DND-41 (cell line): Measurements from ENCODE around the gene EXO1.

Experiments used
- ATAC-seq: fragments of 200-7000 bp; cut with Tn5 transposase; 3 replicates; pipeline ENCODE4 v1.9.1; 2021; ENCODE audit warnings: low read depth; ENCODE audit not compliant: insufficient read depth
- DNase-seq: peaks from one replicate; pipeline ENCODE4 v3.0.0-alpha.2; 2020
- H2AFZ ChIP-seq: 2 replicates; pipeline ENCODE4 v1.6.0; 2012; ENCODE audit warnings: low read depth, low read length
- H3K27ac ChIP-seq: 2 replicates; pipeline ENCODE4 v1.5.1; 2012; ENCODE audit warnings: low read length, inconsistent platforms
- H3K27me3 ChIP-seq: fragments of 200-600 bp; sonication (generic); 2 replicates; pipeline ENCODE4 v1.6.0; 2012; ENCODE audit warnings: low read length, mild to moderate bottlenecking, inconsistent platforms; ENCODE audit not compliant: insufficient read depth, poor library complexity
- H3K36me3 ChIP-seq: 2 replicates; pipeline ENCODE4 v1.5.1; 2012; ENCODE audit warnings: low read length, inconsistent platforms; ENCODE audit not compliant: insufficient read depth
- H3K4me1 ChIP-seq: 2 replicates; pipeline ENCODE4 v1.5.1; 2012; ENCODE audit warnings: mild to moderate bottlenecking, low read length; ENCODE audit not compliant: insufficient read depth
- H3K4me2 ChIP-seq: 2 replicates; pipeline ENCODE4 v1.6.0; 2012; ENCODE audit warnings: mild to moderate bottlenecking, moderate library complexity, low read length, inconsistent platforms; ENCODE audit not compliant: insufficient read depth
- H3K4me3 ChIP-seq, 2 experiments: fragments of 200-600 bp in 1 of 2; shearing (Covaris generic) in 1 of 2; 2 replicates each; pipeline ENCODE4 v1.5.1; 2012 to 2016; ENCODE audit warnings: inconsistent platforms in 2 of 2, low read length in 2 of 2, mild to moderate bottlenecking in 2 of 2, low read depth in 1 of 2, moderate library complexity in 1 of 2
- H3K79me2 ChIP-seq: 2 replicates; pipeline ENCODE4 v1.6.0; 2012; ENCODE audit warnings: low read length, inconsistent platforms; ENCODE audit not compliant: insufficient read depth
- H3K9ac ChIP-seq: 2 replicates; pipeline ENCODE4 v1.6.0; 2012; ENCODE audit warnings: low read depth, mild to moderate bottlenecking, inconsistent platforms, low read length, moderate library complexity
- H3K9me3 ChIP-seq: 2 replicates; pipeline ENCODE4 v1.5.1; 2012; ENCODE audit warnings: low read length, moderate library complexity, mild to moderate bottlenecking, inconsistent platforms; ENCODE audit not compliant: insufficient read depth, severe bottlenecking
- H4K20me1 ChIP-seq: 2 replicates; pipeline ENCODE4 v1.6.0; 2012; ENCODE audit warnings: low read length; ENCODE audit not compliant: insufficient read depth
- CTCF ChIP-seq: IDR thresholded peaks from 2 replicates; pipeline ENCODE4 v1.5.1; 2012; ENCODE audit warnings: borderline replicate concordance, low read length, moderate library complexity, mild to moderate bottlenecking; ENCODE audit not compliant: poor library complexity, severe bottlenecking; ENCODE audit errors: extremely low read depth
- EZH2 ChIP-seq: IDR thresholded peaks from 3 replicates; pipeline ENCODE4 v1.6.1; 2012; ENCODE audit warnings: borderline replicate concordance, low read depth, mild to moderate bottlenecking, moderate library complexity, low read length, inconsistent platforms; ENCODE audit not compliant: severe bottlenecking

EXO1 gene

GRCh38 chr1:241827264-241827663 lies 20.7 kb upstream of the EXO1 start:
- Histone ChIP-seq H3K27me3 (peaks cover 5% of the 10 kb centered on the region), H4K20me1 (no peaks in the 10 kb centered on the region), H3K9ac (no peak overlapping the region), H3K9me3 (no peaks in the 10 kb centered on the region), H3K27ac (no peak overlapping the region), H2AFZ (no peak overlapping the region), H3K4me1 (no peaks in the 10 kb centered on the region), H3K79me2 (no peaks in the 10 kb centered on the region), H3K36me3 (no peaks in the 10 kb centered on the region), H3K4me3 (no peak overlapping the region), H3K4me2 (no peak overlapping the region)
- TF ChIP-seq CTCF (no peak), EZH2 (no peak)
- ATAC-seq, result no peak
- no peak for DNase-seq

GRCh38 chr1:241828463-241829021 lies 19.5 kb upstream of the EXO1 start:
- H2AFZ ChIP-seq, result no peak overlapping the region
- TF ChIP-seq CTCF (no peak), EZH2 (no peak)
- H3K4me3 ChIP-seq, result no peak overlapping the region
- H3K79me2 ChIP-seq, result no peaks in the 10 kb centered on the region
- no peaks in the 10 kb centered on the region for H3K4me1 ChIP-seq
- H3K9me3 ChIP-seq, result no peaks in the 10 kb centered on the region
- no peak overlapping the region for H3K4me2 ChIP-seq
- no peak overlapping the region for H3K9ac ChIP-seq
- no peaks in the 10 kb centered on the region for H3K36me3 ChIP-seq
- DNase-seq (no peak), ATAC-seq (no peak)
- H4K20me1 ChIP-seq, result no peaks in the 10 kb centered on the region
- peaks cover 14% of the 10 kb centered on the region for H3K27me3 ChIP-seq
- no peak overlapping the region for H3K27ac ChIP-seq

GRCh38 chr1:241829468-241829867 lies 18.5 kb upstream of the EXO1 start:
- H3K79me2 ChIP-seq, result no peaks in the 10 kb centered on the region
- no peak overlapping the region for H3K4me2 ChIP-seq
- H4K20me1 ChIP-seq, result no peaks in the 10 kb centered on the region
- no peaks in the 10 kb centered on the region for H3K4me1 ChIP-seq
- ATAC-seq (no peak), DNase-seq (no peak)
- H3K4me3 ChIP-seq, result no peak overlapping the region
- H3K27ac ChIP-seq, result no peak overlapping the region
- no peaks in the 10 kb centered on the region for H3K36me3 ChIP-seq
- no peak overlapping the region for H3K9ac ChIP-seq
- H3K9me3 ChIP-seq, result no peaks in the 10 kb centered on the region
- TF ChIP-seq CTCF, result no peak
- no peak for TF ChIP-seq EZH2
- H3K27me3 ChIP-seq, result peaks cover 17% of the 10 kb centered on the region
- H2AFZ ChIP-seq, result no peak overlapping the region
